Duodenal mucosa (tissue), 2 donors: Measurements from ENCODE around the gene C19orf73.
A peak's percentile ranks its signal among the peaks of the same experiment; 100 is the strongest.

Experiments
- H3K27ac ChIP-seq: one replicate; pipeline ENCODE4 v1.7.0; 2013; ENCODE audit warnings: low read depth, low read length
- H3K27me3 ChIP-seq, 2 donors: one replicate each; pipeline ENCODE4 v1.7.0; 2013; ENCODE audit warnings: low read length in 2 of 2, control low read depth in 1 of 2; ENCODE audit not compliant: insufficient read depth in 2 of 2, control insufficient read depth in 1 of 2
- H3K36me3 ChIP-seq, 2 donors: one replicate each; pipeline ENCODE4 v1.7.0; 2013; ENCODE audit warnings: low read length in 2 of 2, control low read depth in 1 of 2; ENCODE audit not compliant: insufficient read depth in 2 of 2, control insufficient read depth in 1 of 2
- H3K4me1 ChIP-seq, 2 donors: one replicate each; pipeline ENCODE4 v1.7.0; 2013; ENCODE audit warnings: low read length in 2 of 2, control low read depth in 1 of 2; ENCODE audit not compliant: insufficient read depth in 2 of 2, control insufficient read depth in 1 of 2
- H3K4me3 ChIP-seq, 2 donors: one replicate each; pipeline ENCODE4 v1.7.0; 2013; ENCODE audit warnings: low read length in 2 of 2, low read depth in 1 of 2
- H3K9ac ChIP-seq, 2 donors: one replicate each; pipeline ENCODE4 v1.7.0; 2013; ENCODE audit warnings: low read length in 2 of 2, low read depth in 1 of 2
- H3K9me3 ChIP-seq, 2 donors: one replicate each; pipeline ENCODE4 v1.7.0; 2013; ENCODE audit warnings: low read length in 2 of 2, control low read depth in 1 of 2; ENCODE audit not compliant: control insufficient read depth in 1 of 2

Gene C19orf73

GRCh38 chr19:49118565-49119410 is at the start of gene C19orf73:
Gene C19orf73 (minus strand): TSS chr19:49119143. CDS start chr19:49119022, 121 bp downstream.
- Histone ChIP-seq H3K4me3 (peak within 1 kb of the TSS; percentile 70 to 71), H3K36me3 (no peaks in the 10 kb centered on the region), H3K9me3 (no peaks in the 10 kb centered on the region), H3K27ac (peak within 1 kb of the TSS; percentile 99), H3K9ac (peak within 1 kb of the TSS; percentile 92 to 95), H3K27me3 (peaks cover 0 to 6% of the 10 kb centered on the region in 2 donors), H3K4me1 (peaks cover 25 to 37% of the 10 kb centered on the region in 2 donors)

GRCh38 chr19:49168421-49168820 is 49.5 kb upstream of the C19orf73 start:
- Histone ChIP-seq H3K4me3 (no peak overlapping the region), H3K9ac (no peak overlapping the region), H3K4me1 (peaks cover 14 to 17% of the 10 kb centered on the region in 2 donors), H3K27ac (no peak overlapping the region), H3K27me3 (no peaks in the 10 kb centered on the region), H3K9me3 (no peaks in the 10 kb centered on the region), H3K36me3 (peaks cover 6 to 40% of the 10 kb centered on the region in 2 donors)

- H3K36me3 ChIP-seq: peaks cover 4 to 35% of the 10 kb centered on the region in 2 donors
These were observed 49.0 kb upstream of the C19orf73 start for GRCh38 chr19:49167857-49168409.

GRCh38 chr19:49165865-49166301 is 46.9 kb upstream of the C19orf73 start:
- Histone ChIP-seq H3K9ac (no peak overlapping the region), H3K27me3 (no peaks in the 10 kb centered on the region), H3K4me3 (no peak overlapping the region), H3K27ac (no peak overlapping the region), H3K9me3 (no peaks in the 10 kb centered on the region), H3K36me3 (peaks cover 0 to 14% of the 10 kb centered on the region in 2 donors), H3K4me1 (peaks cover 16 to 21% of the 10 kb centered on the region in 2 donors)

More at GRCh38 chr19:49167857-49168409, 49.0 kb upstream of the C19orf73 start:
- Histone ChIP-seq H3K27me3 (no peaks in the 10 kb centered on the region), H3K4me1 (peaks cover 14 to 17% of the 10 kb centered on the region in 2 donors), H3K9ac (no peak overlapping the region), H3K9me3 (no peaks in the 10 kb centered on the region), H3K27ac (no peak overlapping the region), H3K4me3 (no peak overlapping the region)

- Histone ChIP-seq H3K4me3 (no peak overlapping the region), H3K27ac (no peak overlapping the region)
These were observed 46.3 kb upstream of the C19orf73 start for GRCh38 chr19:49165111-49165750.

GRCh38 chr19:49161987-49162386 is 43.0 kb upstream of the C19orf73 start:
- Histone ChIP-seq H3K27ac (no peak overlapping the region), H3K4me3 (no peak overlapping the region), H3K27me3 (no peaks in the 10 kb centered on the region), H3K4me1 (peaks cover 28 to 33% of the 10 kb centered on the region in 2 donors), H3K36me3 (no peaks in the 10 kb centered on the region), H3K9ac (no peak overlapping the region), H3K9me3 (no peaks in the 10 kb centered on the region)

More at GRCh38 chr19:49165111-49165750, 46.3 kb upstream of the C19orf73 start:
- Histone ChIP-seq H3K9ac (no peak overlapping the region), H3K36me3 (peaks cover 0 to 11% of the 10 kb centered on the region in 2 donors), H3K4me1 (peaks cover 19 to 23% of the 10 kb centered on the region in 2 donors), H3K9me3 (no peaks in the 10 kb centered on the region), H3K27me3 (no peaks in the 10 kb centered on the region)

- H3K27me3 ChIP-seq: no peaks in the 10 kb centered on the region
- no peaks in the 10 kb centered on the region for H3K9me3 ChIP-seq
- peak overlapping the region; percentile 28 to 40 for H3K4me3 ChIP-seq
- no peak overlapping the region for H3K9ac ChIP-seq
- H3K4me1 ChIP-seq: peaks cover 26 to 31% of the 10 kb centered on the region in 2 donors
- H3K27ac ChIP-seq: no peak overlapping the region
- H3K36me3 ChIP-seq: no peaks in the 10 kb centered on the region
These were observed 41.7 kb upstream of the C19orf73 start for GRCh38 chr19:49160450-49161189.

GRCh38 chr19:49157445-49158224 is 38.7 kb upstream of the C19orf73 start, which contains the start of gene TRPM4:
Gene TRPM4 (plus strand): TSS chr19:49157792. CDS start chr19:49157867, 75 bp downstream.
- Histone ChIP-seq H3K36me3 (no peaks in the 10 kb centered on the region), H3K9me3 (no peaks in the 10 kb centered on the region), H3K27me3 (no peaks in the 10 kb centered on the region), H3K9ac (peak within 1 kb of the TSS; percentile 77 to 86), H3K4me3 (peak within 1 kb of the TSS; percentile 73 to 79), H3K4me1 (peaks cover 17 to 28% of the 10 kb centered on the region in 2 donors), H3K27ac (peak within 1 kb of the TSS; percentile 93)

- H3K9ac ChIP-seq: no peak overlapping the region
- no peaks in the 10 kb centered on the region for H3K9me3 ChIP-seq
- no peak overlapping the region for H3K27ac ChIP-seq
- no peaks in the 10 kb centered on the region for H3K36me3 ChIP-seq
- H3K4me3 ChIP-seq: no peak overlapping the region
- peaks cover 22 to 31% of the 10 kb centered on the region in 2 donors for H3K4me1 ChIP-seq
- H3K27me3 ChIP-seq: no peaks in the 10 kb centered on the region
These were observed 36.9 kb upstream of the C19orf73 start for GRCh38 chr19:49155820-49156346.
